HG02759 (cell line): ENCODE results near the gene YWHAH.

Experiments used
- ATAC-seq: cut with Tn5 transposase; IDR thresholded peaks from one replicate; pipeline ENCODE4 v1.9.1; 2021; ENCODE audit warnings: mild to moderate bottlenecking, moderate library complexity; ENCODE audit not compliant: unreplicated experiment

Gene YWHAH

GRCh38 chr22:31943978-31944699, at the start of gene YWHAH:
YWHAH (plus strand) TSS chr22:31944535; CDS start chr22:31944734, 199 bp downstream.
- peak; percentile 76 for ATAC-seq

DNA sequence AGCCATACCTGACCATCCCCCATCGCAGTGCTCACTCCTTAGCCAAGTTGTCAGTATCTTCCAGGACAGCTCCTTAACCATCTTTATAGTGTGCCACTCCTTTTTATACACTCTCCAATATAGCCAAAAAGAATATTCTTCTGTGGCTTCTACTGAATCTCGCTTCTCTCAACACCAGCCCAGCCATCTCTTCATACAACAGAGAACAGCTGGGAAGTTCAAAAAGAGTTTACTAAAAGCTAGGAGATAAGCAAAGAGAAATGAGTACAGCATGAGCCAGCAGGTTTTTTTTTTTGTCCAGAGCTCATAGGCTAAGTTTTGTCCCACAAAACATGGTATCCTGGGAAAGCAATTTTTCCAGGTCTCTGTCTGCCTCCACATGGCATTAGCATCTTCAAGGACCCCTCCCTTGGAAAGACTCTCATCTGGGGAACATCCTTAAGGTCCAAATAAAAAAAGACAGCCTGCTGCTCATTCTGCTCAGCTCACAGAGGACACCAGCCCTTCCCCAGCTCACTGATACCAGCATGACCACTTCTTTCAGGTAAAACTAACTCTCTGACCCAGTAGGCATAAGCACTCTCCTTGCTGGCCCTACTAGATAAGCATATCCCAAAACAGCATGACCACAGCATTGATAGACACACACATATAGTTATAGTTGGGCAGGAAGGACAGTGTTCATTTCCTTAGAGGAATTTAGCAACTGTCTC, 48.8 kb upstream of the YWHAH start:
- ATAC-seq = no peak

GRCh38 chr22:31896472-31896871, 47.9 kb upstream of the YWHAH start:
- ATAC-seq = no peak

DNA sequence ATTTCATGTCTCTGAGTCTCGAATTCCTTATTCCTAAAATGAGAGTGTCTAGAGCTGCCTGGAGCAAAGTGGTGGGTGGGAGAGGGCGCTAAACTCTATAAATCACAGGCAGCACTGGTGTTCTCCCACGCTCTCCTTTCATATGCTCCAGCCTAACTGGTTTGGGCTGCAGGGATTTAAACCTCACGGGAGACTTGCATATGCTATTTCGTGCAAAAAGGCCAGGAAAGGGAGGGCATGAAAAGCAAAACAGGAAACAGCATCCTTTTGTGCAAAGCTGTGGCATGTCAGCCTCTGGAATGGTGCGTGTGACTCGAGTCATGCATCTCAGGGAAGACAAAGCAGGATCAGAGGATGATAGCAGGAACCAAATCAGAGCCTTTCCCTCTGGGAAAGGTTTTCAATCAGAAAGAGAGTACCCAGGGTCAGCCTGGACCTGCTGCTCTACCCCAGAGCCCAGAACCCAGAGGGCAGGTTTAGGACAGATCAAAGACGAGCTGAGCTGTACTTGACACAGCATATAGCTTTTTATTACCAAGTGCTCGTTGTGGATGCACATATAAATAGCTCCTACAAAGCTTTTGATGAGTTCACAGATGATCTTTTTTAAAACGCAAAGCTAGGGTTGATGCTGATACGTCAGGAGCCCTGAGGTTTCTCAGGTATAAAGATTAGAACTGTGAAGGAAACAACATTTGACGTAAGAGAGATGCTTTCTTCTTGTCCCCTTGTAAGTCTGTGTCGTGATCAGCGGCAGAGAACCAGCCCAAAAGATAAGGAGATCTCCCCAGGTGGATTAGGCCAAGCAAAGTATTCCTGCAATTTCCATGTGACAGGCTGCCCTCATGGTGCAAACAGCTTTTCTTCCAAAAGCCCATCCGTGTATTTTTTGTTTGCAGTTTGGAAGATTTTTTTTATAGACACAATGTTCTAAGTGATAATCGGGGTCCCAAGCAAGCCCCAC, 46.2 kb upstream of the YWHAH start:
- ATAC-seq = no peak

DNA sequence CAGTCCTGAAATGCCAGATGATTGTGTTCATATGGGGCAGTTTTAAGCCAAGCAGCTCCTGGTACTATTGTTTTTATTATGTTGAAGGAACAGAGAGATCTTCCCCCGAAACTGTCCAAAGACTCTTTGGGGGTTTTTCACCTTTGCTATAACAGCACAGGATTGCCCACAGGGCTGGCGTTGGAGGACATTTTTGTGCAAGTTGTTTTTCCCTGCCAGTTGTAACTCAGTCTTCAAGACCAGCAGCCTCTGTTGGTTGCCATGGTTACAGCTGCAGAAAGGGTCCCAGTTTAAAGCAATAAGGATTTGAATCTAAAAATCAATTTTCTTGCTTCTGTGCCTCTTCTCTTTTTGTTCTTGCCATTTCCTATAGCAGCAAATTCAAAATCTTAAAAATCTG, 45.4 kb upstream of the YWHAH start:
- ATAC-seq = no peak

DNA sequence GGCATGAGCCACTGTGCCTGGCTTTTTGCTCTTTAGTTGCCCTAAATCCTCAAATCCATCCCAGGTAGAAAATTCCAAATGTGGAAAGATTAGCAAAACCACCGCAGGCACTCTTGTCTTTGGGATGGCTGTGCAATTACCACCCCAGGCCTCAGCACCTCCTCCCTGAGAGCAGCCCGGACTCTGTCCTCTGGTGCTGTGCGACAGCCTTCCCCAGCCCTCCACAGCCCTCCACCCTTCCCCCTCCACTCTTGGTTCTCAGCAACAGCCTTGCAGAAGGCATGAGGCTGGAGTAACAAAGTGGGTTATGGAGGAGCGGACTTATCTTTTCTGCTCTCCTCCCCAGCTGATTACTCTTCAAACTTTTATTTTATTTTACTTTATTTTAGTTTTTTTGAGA, 44.7 kb upstream of the YWHAH start:
- ATAC-seq = no peak

- no peak for ATAC-seq
These were observed 42.8 kb upstream of the YWHAH start for GRCh38 chr22:31901388-31902137.

DNA sequence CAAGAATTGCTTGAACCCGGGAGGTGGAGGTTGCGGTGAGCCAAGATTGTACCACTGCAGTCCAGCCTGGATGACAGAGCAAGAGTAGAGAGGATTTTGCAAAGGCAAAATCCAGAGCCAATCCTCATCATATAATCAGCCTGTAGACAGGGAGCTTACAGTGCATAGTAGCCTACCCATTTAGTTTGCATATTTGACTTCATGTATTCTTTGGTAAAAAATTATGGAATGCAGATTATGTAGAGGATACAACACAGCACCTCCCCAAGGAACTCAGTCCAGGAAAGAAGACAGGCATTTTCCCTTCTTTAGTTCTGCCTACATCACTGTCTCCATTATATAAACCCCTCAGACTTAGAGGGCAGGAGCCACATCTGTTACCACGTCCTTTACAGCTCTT, 39.7 kb upstream of the YWHAH start:
- ATAC-seq = no peak

DNA sequence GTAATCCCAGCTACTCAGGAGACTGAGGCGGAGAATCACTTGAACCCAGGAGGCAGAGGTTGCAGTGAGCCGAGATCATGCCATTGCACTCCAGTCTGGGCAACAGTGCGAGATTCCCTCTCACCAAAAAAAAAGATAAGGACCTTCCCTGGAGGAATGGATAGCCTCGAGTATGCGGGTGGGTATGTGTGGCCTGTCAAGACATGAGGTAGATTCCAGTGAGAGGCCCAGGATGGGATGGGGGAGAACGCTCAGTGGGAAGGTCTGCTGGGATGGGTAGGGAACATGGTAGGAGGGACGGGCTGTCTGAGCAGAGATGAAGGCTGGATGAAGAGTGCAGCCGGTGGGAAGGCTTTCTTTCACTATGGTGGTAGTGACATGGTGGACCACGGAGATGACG, 39.0 kb upstream of the YWHAH start:
- no peak for ATAC-seq

DNA sequence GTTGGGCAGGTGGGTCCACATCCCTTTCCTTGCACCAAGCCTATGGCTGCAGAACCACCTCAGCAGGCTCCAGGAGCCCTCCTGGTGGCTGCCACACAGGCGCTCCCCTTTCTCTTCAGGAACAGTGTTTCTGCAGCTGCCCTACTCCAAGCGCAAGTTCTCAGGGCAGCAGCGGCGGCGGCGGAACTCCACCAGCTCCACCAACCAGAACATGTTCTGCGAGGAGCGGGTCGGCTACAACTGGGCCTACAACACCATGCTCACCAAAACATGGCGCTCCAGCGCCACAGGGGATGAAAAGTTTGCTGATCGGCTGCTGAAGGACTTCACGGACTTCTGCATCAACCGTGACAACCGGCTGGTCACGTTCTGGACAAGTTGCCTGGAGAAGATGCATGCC, 38.2 kb upstream of the YWHAH start:
- ATAC-seq = no peak

GRCh38 chr22:31906569-31906968, 37.8 kb upstream of the YWHAH start:
- ATAC-seq = no peak

DNA sequence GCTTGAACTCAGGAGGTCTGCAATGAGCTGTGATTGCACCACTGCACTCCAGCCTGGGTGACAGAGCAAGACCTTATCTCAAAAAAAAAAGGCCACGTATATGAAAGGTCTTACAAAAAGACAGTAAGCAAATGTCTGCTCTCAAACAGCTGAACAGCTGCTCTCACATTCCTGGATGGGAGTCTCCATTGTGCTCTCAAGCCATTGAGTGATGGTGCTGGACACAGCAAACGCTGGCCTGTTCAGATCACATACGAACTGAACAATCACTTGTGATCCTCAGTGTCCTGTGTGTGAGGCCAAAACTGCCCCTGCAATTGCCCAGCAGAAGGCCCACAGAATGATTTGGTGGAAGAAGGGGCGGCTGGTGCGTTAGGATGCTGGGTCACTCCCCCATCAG, 34.4 kb upstream of the YWHAH start:
- no peak for ATAC-seq

GRCh38 chr22:31911565-31912406, 32.5 kb upstream of the YWHAH start:
- ATAC-seq = no peak

- ATAC-seq = no peak
These were observed 32.0 kb upstream of the YWHAH start for GRCh38 chr22:31912407-31912743.

GRCh38 chr22:31915586-31915985, 28.7 kb upstream of the YWHAH start:
- no peak for ATAC-seq

DNA sequence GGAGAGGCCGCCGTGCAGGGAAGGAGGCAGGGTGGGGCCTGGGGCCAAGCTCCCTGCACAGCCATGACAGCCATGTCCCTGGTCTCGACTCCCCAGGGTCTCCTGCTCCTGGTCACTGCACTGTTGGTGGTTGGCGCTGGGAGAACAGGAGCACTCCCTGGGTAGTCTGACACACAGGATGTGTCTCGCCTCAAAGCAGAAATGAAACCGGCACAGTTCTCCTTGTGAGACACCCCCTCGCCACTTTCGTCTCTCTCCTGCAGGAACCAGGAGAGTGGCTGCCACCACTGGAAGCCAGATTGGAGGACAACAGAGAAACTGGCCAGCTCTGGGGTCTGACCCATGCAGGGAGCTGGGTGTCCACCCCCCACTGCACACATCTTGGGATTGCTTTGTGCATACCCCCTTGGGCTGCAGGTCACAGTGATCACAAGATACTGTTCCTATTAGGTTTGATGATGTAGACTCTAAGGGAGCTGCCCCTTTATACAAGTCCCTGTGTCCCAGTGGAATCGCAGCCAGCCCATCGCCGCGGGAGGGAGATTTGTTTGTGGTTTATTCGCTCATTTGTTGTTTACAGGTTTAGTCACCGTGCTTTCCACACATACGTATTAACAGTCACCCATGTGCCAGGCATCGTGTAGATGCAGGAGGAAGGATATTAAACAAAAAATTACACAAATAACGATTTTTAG, 27.0 kb upstream of the YWHAH start:
- ATAC-seq = peak; percentile 70

DNA sequence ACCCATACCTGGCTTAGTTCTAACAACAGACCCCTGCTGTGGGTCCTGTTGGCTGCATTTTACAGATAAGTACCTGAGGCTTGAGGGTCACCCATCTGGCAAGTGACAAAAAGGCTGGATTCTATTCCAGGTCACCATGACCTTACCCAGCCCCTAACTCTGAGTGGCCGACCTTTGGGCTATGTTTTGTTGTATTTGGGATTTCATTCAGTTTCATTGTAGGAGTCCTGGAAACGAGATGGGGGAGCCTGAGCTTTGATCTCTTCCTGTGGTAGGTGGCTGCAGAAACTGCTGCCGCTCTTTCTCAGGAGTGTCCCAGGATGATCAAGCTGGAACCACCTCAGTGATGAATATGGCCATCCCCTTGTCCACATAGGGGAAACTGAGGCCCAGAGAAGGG, 24.6 kb upstream of the YWHAH start:
- ATAC-seq = no peak

DNA sequence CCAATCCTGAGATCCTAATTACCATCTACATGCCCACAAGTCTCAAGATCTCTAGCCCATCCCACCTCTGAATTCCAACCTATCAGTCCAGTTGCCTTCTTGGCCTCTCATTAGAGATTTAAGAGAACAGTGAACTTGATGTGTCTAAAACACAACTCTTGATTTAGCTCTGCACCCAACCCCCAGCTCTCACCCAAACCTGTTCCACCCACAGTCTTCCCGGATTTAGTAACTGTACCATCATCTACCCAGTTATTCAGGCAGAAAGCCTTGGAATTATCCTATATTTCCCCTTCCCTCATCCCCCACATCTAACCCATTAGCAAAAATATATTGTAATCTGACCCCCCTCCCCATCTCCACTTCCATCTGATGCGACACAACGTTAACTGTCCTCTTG, 24.0 kb upstream of the YWHAH start:
- no peak for ATAC-seq

GRCh38 chr22:31921106-31921505, 23.2 kb upstream of the YWHAH start:
- no peak for ATAC-seq
